DMS53 treated with DMSO at 0.1 percent for 48 hours (cell line): ENCODE measurements around the gene BDNF.
"Not testable (repeated sequence)": the region's sequence is repeated elsewhere in the genome, so short reads cannot be mapped to it uniquely, and the experiment has no call there.

Source experiments
- DNase-seq: peaks from one replicate; lab custom pipeline; 2025; ENCODE audit not compliant: unreplicated experiment; lab: John Stamatoyannopoulos, UW

Gene BDNF

DNA sequence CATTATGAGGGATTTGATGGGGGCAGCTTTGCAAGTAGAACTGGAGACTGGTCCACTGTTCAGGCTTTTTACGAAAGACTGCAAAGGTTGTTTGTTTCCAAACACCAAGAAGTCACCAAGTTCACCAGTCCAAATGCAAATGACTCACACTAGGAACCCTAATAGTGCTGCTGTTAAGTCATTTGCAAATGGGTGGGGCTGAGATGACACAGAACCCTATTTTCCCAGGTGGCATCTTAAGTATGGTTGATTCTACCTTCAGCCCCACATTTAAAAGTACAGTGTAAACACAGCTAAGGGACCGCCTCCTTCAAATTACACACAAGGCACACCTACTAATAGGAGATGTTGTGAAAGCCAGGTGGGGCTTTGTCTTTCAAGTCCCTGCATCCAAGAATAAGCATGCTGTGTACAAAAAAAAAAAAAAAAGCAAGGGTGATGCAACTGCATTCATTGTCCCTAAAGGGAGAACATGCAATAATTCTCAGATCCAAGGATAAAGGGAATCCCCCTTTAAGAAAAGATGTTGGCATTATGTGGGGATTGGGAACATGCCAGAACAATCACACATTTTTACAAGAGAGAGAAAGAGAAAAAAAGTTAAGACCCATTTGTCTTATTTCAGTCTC, 27.3 kb downstream of the BDNF start:
- DNase-seq = no peak

DNA sequence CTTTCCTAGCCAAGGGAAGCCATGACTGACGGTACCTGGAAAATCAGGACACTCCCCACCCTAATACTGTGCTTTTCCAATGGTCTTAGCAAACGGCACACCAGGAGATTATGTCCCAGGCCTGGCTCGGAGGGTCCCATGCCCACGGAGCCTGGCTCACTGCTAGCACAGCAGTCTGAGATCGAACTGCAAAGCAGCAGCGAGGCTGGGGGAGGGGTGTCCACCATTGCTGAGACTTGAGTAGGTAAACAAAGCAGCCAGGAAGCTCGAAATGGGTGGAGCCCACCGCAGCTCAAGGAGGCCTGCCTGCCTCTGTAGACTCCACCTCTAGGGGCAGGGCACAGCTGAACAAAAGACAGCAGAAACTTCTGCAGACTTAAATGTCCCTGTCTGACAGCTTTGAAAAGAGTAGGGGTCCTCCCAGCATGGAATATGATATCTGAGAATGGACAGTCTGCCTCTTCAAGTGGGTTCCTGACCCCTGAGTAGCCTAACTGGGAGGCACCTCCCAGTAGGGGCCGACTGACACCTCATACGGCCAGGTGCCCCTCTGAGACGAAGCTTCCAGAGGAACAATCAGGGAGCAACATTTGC, 34.6 kb downstream of the BDNF start:
- not testable (repeated sequence) for DNase-seq

DNA sequence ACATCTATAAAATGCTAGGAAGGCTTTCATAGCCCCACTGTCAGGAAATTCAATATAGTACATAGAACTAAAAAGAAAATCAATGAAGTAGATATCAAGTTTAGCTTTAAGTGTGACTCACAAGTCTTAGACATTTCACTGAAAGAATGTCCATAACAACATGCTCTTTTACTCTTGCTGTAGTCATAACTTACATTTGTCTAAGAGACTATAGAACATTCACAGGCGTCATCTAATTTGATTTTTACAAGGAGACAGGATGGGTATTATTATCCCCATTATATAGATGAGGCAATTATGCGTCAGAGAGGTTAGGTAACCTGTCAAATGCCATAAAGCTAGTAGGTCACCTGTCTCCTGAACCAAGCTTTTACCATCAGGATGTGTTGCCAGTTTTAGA, 36.9 kb downstream of the BDNF start:
- DNase-seq = no peak

DNA sequence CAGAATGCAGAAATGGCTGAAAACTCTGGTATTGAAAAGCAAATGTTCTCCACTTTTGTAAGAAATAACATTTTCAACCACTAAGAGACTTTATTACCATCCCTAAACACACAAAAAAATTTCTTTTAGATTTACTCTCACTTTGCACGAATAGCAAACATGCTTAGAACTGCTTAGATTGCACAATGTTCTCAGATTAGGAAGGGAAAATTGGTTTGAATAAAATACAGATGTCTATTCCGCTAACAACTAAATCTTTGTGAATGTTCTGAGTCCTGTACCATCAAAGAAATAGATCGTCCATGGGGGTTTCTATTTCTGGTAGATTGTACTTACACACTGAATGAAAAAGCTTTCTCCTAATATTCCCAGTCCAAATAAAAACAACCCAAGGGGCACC, 40.1 kb downstream of the BDNF start:
- DNase-seq = no peak

DNA sequence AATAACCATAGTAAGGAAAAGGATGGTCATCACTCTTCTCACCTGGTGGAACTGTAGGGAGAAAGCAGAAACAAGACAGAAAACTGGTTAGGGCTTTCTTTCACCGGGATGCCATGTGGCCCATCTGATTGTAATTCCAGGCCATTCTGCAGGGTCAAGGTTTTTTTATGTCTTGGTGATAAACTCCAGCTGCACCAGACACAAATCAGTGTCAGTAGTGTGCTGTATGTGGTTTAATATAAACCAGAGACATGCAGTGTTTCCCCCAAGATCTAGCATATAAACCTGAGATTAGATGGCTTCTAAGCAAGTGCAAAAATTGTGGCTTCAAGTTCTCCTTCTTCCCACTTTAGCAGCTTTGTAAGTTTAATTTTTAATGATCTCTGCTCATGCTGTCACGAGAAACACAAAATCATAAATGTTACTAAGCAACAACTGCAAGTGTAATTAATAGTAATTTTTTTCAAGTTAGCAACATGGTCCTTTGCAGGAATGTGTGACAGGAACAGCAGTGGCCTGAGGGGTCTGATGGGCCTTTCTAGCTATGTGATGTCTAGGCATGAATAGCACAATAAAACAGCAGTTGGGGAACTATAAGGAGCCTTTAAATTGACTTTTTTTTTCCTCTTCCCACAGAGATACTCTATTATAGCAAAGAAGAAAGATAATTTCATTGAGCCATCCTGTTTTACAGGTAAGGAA, 41.6 kb downstream of the BDNF start:
- no peak for DNase-seq

DNA sequence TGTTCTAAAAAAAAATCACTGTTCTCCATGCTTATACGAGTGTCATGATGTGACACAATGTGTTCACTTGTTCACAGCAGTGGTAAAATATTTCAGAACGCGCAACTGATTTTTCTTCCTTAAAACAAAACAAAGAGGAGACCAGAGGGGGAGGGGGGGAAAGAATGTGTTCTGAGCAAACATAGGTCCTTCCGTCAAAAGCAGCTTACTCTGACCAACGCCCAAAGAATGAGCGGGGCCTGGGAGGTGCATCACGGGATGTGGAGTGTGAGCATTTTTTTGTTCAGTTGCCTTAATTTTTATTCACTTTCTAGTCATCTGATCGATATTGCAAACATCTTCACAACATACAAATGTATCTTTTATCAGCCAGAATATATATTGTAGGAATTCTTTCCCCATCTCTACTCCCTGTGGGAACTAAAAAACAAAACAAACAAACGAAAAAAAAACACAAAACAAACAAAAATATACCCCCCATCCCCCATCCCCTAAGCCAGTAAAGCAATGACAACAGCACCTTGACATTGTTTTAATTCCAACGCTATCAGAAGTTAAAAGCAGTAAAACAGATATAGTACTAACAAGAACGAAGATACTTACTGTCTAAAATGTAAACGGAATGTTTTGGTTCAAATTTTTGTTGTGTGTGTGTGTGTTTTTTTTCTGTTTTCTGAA, 43.3 kb downstream of the BDNF start:
- no peak for DNase-seq

DNA sequence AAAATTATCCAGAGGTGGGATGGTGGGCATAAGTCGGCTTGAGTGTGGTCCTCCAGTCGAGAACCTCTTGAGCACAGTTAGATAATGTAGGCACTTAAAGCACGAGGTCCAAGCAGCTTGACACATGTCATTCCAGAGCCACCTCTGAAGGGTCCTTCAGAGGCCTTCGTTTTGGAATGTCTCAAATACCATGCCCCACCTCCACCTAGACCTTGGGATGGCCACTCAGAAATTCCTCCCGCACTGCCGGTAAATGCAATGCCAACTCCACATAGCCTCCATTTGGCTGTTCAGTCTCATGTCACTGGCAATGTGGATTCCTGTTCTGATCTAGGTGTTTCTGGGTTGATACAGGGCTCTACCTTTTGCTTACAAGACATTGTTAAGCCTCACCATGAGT, 43.9 kb downstream of the BDNF start:
- no peak for DNase-seq

DNA sequence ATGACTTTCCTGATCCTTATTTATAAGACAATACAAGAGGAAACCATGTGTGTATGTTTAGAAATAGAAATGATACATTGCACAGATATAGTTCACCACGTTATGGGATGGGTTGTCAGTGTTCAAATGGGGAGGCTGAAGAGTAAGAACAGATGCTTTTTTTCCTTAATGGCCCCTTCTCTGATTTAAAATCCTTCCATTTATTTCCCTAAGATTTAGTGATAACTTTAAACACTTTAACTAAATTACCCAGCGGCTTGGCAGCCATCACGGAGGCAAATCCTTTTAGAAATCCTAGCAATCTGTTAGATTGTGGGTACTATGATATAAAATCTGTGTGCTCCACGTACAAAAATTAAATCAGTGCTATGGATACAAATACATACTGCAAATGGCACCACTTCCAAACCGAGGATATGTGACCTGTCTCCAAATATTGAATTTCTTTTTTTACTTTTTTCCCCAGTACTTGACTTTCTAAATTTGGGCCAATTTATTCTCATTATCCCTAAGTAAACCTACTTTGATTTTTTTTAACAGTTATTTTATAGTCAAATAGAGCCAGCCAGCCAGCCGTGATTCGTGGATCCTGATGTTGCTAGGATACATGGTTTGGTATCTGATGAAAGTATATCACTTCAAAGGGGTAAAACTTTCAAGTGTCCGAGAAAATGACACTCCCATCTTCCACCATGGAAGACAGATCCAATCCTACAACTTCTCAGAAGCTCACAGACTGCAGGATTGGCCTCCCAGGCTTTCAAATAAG, 46.1 kb downstream of the BDNF start:
- no peak for DNase-seq

DNA sequence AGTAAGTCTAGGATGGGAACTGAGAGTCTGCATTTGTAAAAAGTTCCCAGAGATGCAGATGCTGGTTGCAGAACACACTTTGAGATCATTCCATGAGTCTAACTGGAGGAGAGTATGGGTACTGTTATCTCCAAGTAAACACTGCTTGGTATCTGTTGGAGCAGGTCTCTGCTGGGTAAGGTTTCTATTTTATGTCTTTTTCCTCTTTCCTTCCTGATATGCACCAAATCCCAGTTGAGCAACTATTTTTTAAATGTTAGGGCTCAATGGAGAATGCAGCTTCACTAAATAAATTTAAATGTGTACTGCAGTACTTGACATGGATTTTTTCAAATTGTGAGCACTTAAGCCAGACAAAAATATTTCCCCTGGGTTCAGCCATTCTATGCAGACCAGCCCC, 48.5 kb downstream of the BDNF start:
- DNase-seq = no peak

DNA sequence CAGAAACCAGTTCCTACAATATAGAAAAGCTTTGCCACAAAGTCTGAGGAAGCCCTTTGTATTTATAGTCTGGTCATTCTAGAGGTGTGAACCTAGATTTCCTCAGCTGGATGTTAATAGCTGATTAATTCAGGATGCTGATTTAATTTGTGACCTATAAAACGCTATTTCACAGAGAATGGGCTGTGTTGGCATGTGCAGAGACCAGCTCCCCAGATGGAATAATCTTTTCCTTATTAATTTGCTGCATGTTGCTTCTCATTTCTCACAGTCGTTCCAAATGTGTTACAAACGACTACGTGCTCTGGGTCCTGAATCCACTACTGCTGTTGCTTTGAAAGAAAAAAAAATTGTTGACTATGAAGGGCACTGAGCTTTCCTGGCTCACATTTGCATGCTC, 49.3 kb downstream of the BDNF start:
- DNase-seq = no peak

DNA sequence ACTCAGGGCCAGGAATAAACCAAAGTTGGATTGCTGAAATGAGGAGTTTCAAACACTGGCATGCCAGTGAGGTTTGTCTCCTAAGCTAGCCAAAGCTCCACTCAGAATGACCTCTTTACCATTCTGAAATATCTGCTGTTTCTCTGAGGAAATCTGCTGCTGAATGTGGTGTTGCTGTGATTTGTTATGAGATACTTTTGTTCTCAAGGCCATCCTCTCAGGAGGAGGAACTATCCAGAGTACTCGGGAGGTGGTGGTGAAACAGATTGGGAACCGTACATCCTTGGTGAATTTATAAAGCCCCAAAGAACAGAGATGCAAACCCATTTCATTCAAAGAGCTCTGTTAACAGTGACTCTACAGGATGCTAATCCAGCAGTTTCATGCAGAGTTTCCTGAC, 50.5 kb downstream of the BDNF start:
- no peak for DNase-seq

DNA sequence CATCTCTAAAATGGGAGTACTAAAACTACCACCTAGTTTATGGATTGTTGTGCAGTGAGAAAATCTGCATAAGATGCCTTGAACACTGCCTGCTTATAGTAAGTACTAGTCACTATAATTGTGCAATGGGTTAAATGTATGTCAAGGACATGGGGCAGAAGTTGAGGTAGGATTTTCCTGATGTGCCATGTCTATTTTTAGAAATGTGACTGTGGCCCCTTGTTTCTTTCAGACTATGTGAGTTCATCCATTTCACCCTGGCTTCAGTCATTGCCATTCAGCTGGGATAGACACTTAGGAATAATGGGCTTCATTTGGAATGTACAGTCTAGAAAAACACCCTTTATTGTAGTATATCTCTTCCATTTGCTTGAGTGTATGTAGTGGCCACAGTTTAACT, 51.4 kb downstream of the BDNF start:
- no peak for DNase-seq

DNA sequence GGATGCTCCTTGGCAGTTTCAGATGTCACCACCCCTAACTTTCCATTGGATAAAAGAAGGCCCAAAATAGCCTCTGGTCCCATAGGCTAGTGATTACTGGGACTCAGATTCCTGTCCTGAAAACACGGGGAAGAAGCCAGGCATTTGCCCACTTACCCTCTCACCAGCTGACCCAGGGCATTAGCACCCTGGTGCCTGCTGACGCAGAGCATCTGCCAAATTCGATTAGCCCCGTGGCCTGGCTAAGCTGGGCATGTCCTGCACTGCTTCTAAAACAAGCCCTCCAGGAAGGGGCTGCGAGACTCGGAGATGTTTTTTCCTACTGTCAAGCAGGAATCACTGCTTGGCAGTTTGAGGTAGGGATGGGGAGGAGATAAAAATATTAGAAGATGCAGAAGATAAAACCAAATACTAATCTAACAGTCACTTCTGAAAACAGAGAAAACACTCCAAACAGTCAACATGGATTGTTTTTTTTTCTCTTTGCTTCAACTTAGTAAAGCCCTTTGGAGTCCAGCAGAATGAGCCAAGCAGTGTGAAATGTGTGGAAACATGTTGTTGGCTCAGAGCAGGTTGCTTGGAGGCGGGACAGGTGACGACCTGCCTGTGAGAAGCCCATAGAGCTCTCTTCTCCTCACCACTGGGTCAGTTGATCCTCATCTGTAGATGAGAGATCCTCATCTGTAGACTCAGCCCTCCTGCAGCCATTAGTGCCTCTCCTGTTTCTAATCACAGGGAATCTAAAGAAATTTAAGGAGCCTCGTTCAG, 54.0 kb downstream of the BDNF start:
- DNase-seq = no peak

DNA sequence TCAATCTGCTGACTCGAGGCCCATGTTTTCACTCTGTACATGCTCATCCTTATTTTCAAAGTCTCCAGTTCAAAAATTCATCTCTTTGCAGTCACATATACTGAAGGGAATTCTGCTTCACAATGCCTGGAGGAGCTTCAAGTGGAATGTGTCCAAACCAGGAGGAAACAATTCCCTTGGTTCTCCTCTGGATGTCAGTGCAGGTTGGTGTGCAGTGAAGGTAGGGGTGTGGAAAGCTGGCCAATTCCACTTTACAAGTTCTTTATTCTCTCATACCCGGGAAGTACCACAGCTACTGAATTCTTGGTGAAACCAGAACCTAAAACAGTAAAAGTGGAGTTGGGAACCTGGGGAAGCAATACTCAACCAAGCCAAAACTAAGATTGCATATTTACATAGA, 57.3 kb downstream of the BDNF start:
- DNase-seq = no peak

DNA sequence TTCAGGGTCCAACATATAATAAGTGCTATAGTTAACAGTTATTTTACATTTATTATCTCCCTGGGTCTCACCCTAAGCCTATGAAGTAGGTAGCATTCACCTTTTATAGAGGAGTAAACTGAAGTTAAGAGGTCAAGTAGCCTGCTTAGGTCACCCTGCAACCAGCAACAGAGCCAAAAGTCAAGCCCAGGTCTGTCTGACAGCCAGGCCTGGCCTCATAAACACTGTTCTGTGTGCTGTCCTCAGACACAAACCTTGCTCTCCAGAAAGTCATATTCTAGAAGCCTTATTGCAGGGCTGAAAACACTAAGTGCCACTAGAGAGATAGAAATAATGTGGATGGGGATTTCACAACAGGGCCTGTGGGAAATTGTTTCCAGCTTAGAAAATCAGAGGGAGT, 59.3 kb downstream of the BDNF start:
- no peak for DNase-seq

DNA sequence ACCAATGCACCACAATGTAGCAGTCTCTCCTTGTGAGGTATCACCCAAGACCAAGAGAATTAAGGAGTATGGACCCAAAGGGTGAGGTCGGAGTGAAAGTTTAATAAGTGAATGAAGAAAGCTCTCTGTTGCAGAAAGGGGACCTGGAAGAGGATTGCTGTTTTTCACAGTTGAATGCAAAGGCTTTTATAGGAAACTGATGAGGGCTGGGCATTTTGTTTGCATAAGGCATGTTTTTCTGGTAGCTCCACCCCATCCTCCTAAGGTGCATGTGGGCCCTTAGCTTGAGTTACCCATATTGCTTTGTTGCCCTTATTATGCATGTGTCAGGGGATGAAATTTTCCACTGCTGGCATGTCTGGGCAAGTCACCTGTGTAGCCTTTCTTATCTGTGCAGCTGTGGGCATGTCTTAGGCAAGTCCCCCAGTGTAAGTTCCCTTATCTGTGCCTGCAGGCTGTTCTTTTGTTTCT, 64.7 kb downstream of the BDNF start:
- no peak for DNase-seq

DNA sequence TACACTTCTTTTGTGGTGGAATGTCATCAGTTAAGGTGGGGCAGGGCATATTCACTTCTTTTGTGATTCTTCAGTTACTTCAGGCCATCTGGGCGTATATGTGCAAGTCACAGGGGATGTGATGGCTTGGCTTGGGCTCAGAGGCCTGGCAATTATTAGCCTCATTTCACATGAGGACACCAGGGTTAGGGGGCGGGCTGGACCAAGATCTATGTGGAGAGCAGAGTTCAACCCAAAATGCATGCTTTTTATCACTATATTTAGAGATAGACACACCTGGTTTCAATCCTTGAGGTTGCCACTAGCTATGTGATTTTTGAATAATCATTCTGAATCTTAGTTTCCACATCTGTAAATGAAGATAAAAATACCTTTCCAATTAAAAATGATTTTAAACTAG, 65.5 kb downstream of the BDNF start:
- DNase-seq = not testable (repeated sequence)

DNA sequence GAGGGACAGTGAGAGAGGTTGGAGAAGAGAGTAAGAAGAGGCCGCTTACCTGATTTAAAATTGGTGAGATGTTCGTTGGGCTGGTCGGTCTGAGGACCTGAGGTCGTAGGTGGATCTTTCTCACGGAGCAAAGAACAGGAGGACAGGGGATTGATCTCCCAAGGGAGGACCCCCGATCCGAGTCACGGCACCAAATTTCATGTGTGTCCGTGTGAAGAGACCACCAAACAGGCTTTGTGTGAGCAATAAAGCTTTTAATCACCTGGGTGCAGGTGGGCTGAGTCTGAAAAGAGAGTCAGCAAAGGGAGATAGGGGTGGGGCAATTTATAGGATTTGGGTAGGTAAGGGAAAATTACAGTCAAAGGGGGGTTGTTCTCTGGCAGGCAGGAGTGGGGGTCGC, 66.0 kb downstream of the BDNF start:
- not testable (repeated sequence) for DNase-seq

DNA sequence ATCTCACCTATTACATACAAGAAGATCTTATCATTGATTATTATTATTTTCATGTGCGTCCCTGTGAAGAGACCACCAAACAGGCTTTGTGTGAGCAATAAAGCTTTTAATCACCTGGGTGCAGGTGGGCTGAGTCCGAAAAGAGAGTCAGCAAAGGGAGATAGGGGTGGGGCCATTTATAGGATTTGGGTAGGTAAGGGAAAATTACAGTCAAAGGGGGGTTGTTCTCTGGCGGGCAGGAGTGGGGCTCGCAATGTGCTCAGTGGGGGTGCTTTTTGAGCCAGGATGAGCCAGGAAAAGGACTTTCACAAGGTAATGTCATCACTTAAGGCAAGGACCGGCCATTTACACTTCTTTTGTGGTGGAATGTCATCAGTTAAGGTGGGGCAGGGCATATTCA, 71.2 kb downstream of the BDNF start:
- DNase-seq = not testable (repeated sequence)

DNA sequence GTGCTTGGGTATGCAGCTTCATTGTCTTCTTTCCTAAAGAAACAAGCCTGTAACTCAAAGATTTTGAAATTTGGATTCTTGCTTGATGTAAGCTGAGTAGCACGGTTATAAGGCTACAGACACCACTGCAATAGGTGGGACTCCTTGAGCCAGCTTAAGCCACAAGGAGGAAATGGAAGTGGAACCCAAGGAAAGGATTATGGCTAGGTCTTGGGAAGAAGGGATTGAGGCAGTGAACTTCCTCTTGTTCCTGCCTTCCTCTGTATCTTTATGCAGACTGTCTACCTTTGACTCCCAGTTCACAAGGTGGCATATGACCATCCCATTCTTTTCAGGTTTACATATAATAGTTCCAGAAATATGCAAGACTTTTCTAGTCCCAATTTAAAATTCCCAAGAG, 72.3 kb downstream of the BDNF start:
- DNase-seq = no peak
